ENCODE data around the gene ATP11C. TPM values are rescaled to one million over a fixed set of nuclear protein-coding genes. Genes with fewer than 3 reads are reported as not detected.

The ATP11C gene
- total RNA-seq, 4 donors from 2014 or later, result 16.3 to 26.6 (median 18.4) TPM

DNA sequence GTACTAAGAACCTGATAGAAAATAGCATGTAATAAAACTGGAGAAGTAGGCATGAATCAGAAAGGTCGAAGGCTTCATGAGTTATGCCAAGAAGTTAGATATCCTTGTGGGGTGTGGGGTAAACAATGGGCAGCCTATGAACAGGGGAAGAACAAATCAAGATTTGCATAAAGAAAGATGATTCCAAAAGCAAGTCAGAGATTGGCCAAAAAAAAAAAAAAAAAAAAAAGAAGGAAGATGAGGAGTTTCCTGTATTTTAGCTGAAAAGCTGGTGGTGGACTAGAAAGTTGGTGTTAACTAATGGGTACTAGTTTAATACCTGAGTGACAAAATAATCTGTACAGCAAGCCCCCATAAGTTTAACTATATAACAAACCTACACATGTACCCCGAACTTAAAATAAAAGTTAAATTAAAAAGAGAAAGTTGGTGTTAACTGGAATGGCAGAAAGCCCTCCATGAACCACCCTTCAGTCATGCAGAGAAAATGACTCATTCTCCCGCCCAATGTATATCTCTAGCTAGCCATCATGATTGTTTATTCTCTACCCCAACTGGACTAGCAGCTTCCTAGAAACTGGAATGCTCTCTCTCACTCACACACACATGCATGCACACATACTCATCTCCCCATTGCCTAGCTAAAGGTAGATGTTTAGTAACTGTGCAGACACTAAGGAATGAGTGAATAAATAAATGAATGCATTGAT is 41.7 kb downstream of the ATP11C start:
- H3K4me3 ChIP-seq, result no peak overlapping the region
- WGBS, result 58% methylated on average over 3 of the region's 3 CpGs

DNA sequence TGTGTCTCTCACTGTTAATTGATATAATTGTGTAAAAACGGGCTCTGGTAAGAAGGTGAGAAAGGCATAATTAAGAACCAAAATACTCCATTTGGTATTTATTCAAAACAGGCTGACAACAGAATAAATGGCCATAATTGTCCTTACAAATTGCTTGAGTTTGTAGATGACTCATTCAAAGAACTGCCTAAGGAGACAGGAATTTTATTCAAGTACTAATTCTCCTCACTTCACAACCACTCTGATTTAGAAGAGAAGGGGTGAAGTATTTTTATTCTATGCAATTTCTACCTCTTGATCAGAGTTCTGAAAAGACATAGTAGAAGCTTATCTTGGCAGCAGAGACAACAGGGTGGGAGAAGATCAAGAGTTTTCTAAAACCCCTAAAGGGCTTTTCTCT is 43.1 kb downstream of the ATP11C start:
- H3K9me3 ChIP-seq, result no peaks in the 10 kb centered on the region
- 15% methylated on average over 1 of the region's 1 CpG for WGBS
- H3K4me1 ChIP-seq, result no peaks in the 10 kb centered on the region
- TF ChIP-seq POLR2A (IDR thresholded peaks at IDR 0.05) (no peak), POLR2AphosphoS5 (IDR thresholded peaks at IDR 0.05) (no peak), EP300 (IDR thresholded peaks at IDR 0.05) (no peak)
- TF ChIP-seq, protein P1, sequence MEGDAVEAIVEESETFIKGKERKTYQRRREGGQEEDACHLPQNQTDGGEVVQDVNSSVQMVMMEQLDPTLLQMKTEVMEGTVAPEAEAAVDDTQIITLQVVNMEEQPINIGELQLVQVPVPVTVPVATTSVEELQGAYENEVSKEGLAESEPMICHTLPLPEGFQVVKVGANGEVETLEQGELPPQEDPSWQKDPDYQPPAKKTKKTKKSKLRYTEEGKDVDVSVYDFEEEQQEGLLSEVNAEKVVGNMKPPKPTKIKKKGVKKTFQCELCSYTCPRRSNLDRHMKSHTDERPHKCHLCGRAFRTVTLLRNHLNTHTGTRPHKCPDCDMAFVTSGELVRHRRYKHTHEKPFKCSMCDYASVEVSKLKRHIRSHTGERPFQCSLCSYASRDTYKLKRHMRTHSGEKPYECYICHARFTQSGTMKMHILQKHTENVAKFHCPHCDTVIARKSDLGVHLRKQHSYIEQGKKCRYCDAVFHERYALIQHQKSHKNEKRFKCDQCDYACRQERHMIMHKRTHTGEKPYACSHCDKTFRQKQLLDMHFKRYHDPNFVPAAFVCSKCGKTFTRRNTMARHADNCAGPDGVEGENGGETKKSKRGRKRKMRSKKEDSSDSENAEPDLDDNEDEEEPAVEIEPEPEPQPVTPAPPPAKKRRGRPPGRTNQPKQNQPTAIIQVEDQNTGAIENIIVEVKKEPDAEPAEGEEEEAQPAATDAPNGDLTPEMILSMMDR (IDR thresholded peaks at IDR 0.05), result no peak
- no peak overlapping the region for H3K27ac ChIP-seq
- H3K4me3 ChIP-seq, result no peak overlapping the region
- DNase-seq (ENCODE audit: low spot score in 2 of 2), result no peak
- no peaks in the 10 kb centered on the region for H3K36me3 ChIP-seq
- no peaks in the 10 kb centered on the region for H3K27me3 ChIP-seq

More for the DNA sequence above, 41.7 kb downstream of the ATP11C start:
- Histone ChIP-seq H3K27ac (no peak overlapping the region), H3K36me3 (no peaks in the 10 kb centered on the region), H3K27me3 (no peaks in the 10 kb centered on the region), H3K9me3 (no peaks in the 10 kb centered on the region), H3K4me1 (no peaks in the 10 kb centered on the region)
- DNase-seq (ENCODE audit: low spot score in 2 of 2), result no peak
- TF ChIP-seq EP300 (IDR thresholded peaks at IDR 0.05) (no peak), POLR2AphosphoS5 (IDR thresholded peaks at IDR 0.05) (no peak), POLR2A (IDR thresholded peaks at IDR 0.05) (no peak)
- TF ChIP-seq, protein P1 (IDR thresholded peaks at IDR 0.05), result no peak

DNA sequence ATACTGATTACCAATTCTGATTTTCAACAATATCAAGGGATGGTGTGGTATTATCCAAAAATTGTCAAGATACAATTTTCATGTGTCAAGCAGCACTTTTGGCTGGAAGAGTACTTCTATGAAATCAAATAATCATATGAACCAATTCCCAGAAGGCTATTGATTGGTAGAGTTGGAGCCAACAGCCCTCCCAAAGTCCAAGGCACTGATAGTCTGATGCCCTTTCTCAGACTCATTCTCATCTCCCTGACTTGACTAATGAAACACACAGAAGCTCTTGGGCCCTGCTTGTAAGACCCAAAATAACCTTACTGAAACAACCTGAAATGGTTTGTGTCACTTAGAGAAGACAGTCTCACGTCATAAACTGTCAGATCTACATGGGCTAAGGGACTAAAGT is 48.9 kb downstream of the ATP11C start:
- Histone ChIP-seq H3K27me3 (no peaks in the 10 kb centered on the region), H3K36me3 (no peaks in the 10 kb centered on the region), H3K9me3 (no peaks in the 10 kb centered on the region), H3K27ac (no peak overlapping the region), H3K4me1 (no peaks in the 10 kb centered on the region), H3K4me3 (no peak overlapping the region)
- TF ChIP-seq POLR2A (IDR thresholded peaks at IDR 0.05) (no peak), EP300 (IDR thresholded peaks at IDR 0.05) (no peak), POLR2AphosphoS5 (IDR thresholded peaks at IDR 0.05) (no peak)
- TF ChIP-seq, protein P1 (IDR thresholded peaks at IDR 0.05), result no peak
- WGBS, result 73% methylated on average over 1 of the region's 1 CpG
- DNase-seq (ENCODE audit: low spot score in 2 of 2), result no peak

DNA sequence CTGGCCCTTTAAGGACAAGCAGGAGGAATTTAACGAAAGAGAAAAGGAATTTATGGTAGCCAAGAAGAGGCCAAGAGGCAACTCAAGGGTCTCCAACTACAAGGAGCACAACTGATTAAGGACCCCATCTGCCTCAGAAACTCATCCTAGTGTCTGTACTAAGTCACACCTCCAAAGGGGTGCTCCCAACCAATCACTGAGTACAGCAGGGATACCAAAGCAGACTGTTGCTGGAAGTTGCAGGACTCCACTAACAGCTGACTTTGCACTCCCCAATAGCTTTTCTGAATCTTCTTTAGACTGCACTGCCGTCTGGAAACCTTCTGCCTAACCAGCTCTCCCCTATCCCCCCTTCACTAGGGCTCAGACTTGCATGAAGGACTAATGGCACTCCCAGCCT is 50.6 kb downstream of the ATP11C start:
- no peaks in the 10 kb centered on the region for H3K27me3 ChIP-seq
- no peak for DNase-seq (ENCODE audit: low spot score in 2 of 2)
- 26% methylated on average over 2 of the region's 2 CpGs for whole genome bisulfite sequencing
- H3K4me3 ChIP-seq, result no peak overlapping the region
- no peaks in the 10 kb centered on the region for H3K36me3 ChIP-seq
- TF ChIP-seq EP300 (IDR thresholded peaks at IDR 0.05), result no peak
- no peak for TF ChIP-seq POLR2A (IDR thresholded peaks at IDR 0.05)
- no peak for TF ChIP-seq POLR2AphosphoS5 (IDR thresholded peaks at IDR 0.05)
- TF ChIP-seq, protein P1 (IDR thresholded peaks at IDR 0.05), result no peak
- H3K27ac ChIP-seq, result no peak overlapping the region
- H3K9me3 ChIP-seq, result no peaks in the 10 kb centered on the region
- H3K4me1 ChIP-seq, result no peaks in the 10 kb centered on the region

DNA sequence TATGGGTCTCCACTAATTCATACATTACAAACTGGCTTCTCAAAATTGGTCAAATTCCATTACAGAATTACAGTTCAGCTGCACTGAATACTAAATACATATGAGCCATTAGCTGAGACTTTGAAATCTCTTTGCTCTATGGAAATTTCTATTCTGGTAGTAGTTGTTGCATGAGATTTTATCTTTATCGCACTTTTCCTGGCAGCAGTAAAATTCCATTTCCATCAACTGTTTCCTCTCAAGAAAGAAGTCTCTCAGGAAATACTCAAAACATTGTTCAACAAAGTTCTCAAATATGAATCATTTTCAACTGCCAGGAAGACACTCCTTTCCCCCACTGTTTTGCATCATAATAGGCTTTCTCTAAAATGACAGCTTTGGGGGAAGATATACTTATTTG is 51.3 kb downstream of the ATP11C start:
- no peak for TF ChIP-seq POLR2AphosphoS5 (IDR thresholded peaks at IDR 0.05)
- TF ChIP-seq EP300 (IDR thresholded peaks at IDR 0.05), result no peak
- TF ChIP-seq, protein P1 (IDR thresholded peaks at IDR 0.05), result no peak
- H3K4me3 ChIP-seq, result no peak overlapping the region
- no peaks in the 10 kb centered on the region for H3K4me1 ChIP-seq
- 56% methylated on average over 1 of the region's 1 CpG for WGBS
- no peaks in the 10 kb centered on the region for H3K36me3 ChIP-seq
- no peak overlapping the region for H3K27ac ChIP-seq
- H3K27me3 ChIP-seq, result no peaks in the 10 kb centered on the region
- H3K9me3 ChIP-seq, result no peaks in the 10 kb centered on the region
- no peak for DNase-seq (ENCODE audit: low spot score in 2 of 2)
